Calu3 (cell line): ENCODE results near the gene RFX3. TPM values are rescaled to one million over a fixed set of nuclear protein-coding genes. Genes with fewer than 3 reads are reported as not detected.

Source experiments
- BruUV-seq: library from RNA; stranded (reverse); fragments of 400-500 nt; replicated peaks from 2 replicates; lab custom pipeline; 2021; lab: Mats Ljungman, UMichigan
- CTCF ChIA-PET: fragments of 300-600 bp; sonication (Branson Sonifier 250); formaldehyde crosslinking; loops from one replicate; lab custom pipeline; 2022; ENCODE audit warnings: antibody characterized with exemption; lab: Charles Lee
- DNase-seq: peaks from one replicate; pipeline ENCODE4 v3.0.0; 2022
- H3K27ac Mint-ChIP-seq: one replicate; pipeline ENCODE4 v1.8.0; 2022; ENCODE audit warnings: mixed read lengths; ENCODE audit not compliant: unreplicated experiment
- H3K27me3 Mint-ChIP-seq: one replicate; pipeline ENCODE4 v1.8.0; 2022; ENCODE audit warnings: mixed read lengths; ENCODE audit not compliant: unreplicated experiment
- H3K36me3 Mint-ChIP-seq: one replicate; pipeline ENCODE4 v1.8.0; 2022; ENCODE audit warnings: mild to moderate bottlenecking, moderate library complexity, mixed read lengths; ENCODE audit not compliant: insufficient read depth, unreplicated experiment
- H3K4me1 Mint-ChIP-seq: one replicate; pipeline ENCODE4 v1.8.0; 2022; ENCODE audit warnings: mild to moderate bottlenecking, low read depth, mixed read lengths; ENCODE audit not compliant: unreplicated experiment
- H3K4me3 Mint-ChIP-seq: one replicate; pipeline ENCODE4 v1.8.0; 2022; ENCODE audit warnings: mild to moderate bottlenecking, low read depth, moderate library complexity, mixed read lengths; ENCODE audit not compliant: unreplicated experiment
- H3K9me3 Mint-ChIP-seq: one replicate; pipeline ENCODE4 v1.8.0; 2022; ENCODE audit warnings: low read depth, mixed read lengths; ENCODE audit not compliant: unreplicated experiment
- CTCF ChIP-seq: fragments of 200-600 bp; IDR thresholded peaks from one replicate; pipeline ENCODE4 v1.8.0; 2022; ENCODE audit warnings: antibody characterized with exemption; ENCODE audit not compliant: unreplicated experiment
- intact Hi-C: fragments of 100-400 bp; cut with micrococcal nuclease; formaldehyde crosslinking; loops from one replicate; pipeline ENCODE4 v1.10.0; 2022; ENCODE audit not compliant: unreplicated experiment
- total RNA-seq: library from RNA; stranded (reverse); gene quantifications from 2 replicates; pipeline ENCODE4 v1.2.3, GENCODE V29; 2022

RFX3 gene
- total RNA-seq, 1 experiment from 2014 or later = 10.1 TPM

DNA sequence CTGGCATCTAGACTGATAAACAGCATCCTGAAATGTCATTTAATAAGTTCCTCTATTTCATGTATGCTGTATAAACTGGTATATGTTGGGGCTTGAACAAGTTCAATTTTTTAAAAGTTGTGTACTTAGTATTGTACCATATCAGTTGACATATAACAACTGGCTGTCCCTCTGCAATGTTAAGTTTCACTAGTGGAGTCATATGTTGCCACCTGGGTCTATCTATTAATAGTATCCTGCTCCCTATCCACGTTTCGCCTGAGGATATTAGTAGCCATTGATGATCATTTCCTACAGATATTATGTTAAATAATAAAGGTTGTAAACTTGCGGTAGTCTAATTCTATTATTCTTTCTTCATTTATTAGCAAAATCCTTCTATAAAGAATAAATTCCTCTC, 177.6 kb downstream of the RFX3 start:
- no peak overlapping the region for H3K27ac Mint-ChIP-seq
- no peaks in the 10 kb centered on the region for H3K36me3 Mint-ChIP-seq
- no peak for TF ChIP-seq CTCF
- DNase-seq = no peak
- intact Hi-C loops = no loop called here
- H3K4me3 Mint-ChIP-seq = no peak overlapping the region
- no peaks in the 10 kb centered on the region for H3K4me1 Mint-ChIP-seq
- CTCF ChIA-PET = no interaction called here
- no TSS peak for BruUV-seq
- H3K27me3 Mint-ChIP-seq = no peaks in the 10 kb centered on the region
- no peaks in the 10 kb centered on the region for H3K9me3 Mint-ChIP-seq

DNA sequence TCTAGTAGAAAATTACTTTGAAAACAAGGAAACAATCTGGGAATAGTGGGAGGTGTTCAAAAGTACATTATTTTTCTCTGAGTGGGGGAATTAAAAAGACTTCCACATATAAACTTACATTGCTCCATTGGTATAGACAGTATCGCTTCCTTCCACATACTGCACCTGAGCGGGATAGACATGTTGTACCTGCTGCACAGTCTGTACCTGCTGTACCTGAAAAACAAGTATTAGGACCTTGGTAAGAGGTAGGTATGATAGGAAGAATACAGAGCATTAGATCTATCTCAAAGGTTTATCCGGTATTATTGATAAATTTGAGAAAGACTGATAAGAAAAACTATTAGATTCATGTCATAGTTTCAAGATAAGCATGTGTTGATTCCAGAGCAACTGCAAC, 179.3 kb downstream of the RFX3 start:
- CTCF ChIA-PET = no interaction called here

GRCh38 chr9:3343671-3344070, 182.1 kb downstream of the RFX3 start:
- Mint-ChIP-seq H3K27me3 (no peaks in the 10 kb centered on the region), H3K4me3 (no peak overlapping the region), H3K4me1 (no peaks in the 10 kb centered on the region), H3K36me3 (no peaks in the 10 kb centered on the region), H3K27ac (no peak overlapping the region), H3K9me3 (no peaks in the 10 kb centered on the region)
- no peak for TF ChIP-seq CTCF
- BruUV-seq = no TSS peak
- CTCF ChIA-PET = no interaction called here
- intact Hi-C loops = no loop called here
- no peak for DNase-seq

More for the DNA sequence above, 179.3 kb downstream of the RFX3 start:
- no peaks in the 10 kb centered on the region for H3K9me3 Mint-ChIP-seq
- H3K4me1 Mint-ChIP-seq = no peaks in the 10 kb centered on the region
- no peaks in the 10 kb centered on the region for H3K36me3 Mint-ChIP-seq
- no peak overlapping the region for H3K27ac Mint-ChIP-seq
- no peaks in the 10 kb centered on the region for H3K27me3 Mint-ChIP-seq
- BruUV-seq = no TSS peak
- H3K4me3 Mint-ChIP-seq = no peak overlapping the region
- no peak for TF ChIP-seq CTCF
- intact Hi-C loops = no loop called here
- no peak for DNase-seq

- no peak overlapping the region for H3K4me3 Mint-ChIP-seq
- no peak for DNase-seq
- TF ChIP-seq CTCF = no peak
- no peaks in the 10 kb centered on the region for H3K9me3 Mint-ChIP-seq
- intact Hi-C loops = no loop called here
- no peak overlapping the region for H3K27ac Mint-ChIP-seq
- CTCF ChIA-PET = no interaction called here
- no peaks in the 10 kb centered on the region for H3K27me3 Mint-ChIP-seq
- peaks cover 4% of the 10 kb centered on the region for H3K4me1 Mint-ChIP-seq
- H3K36me3 Mint-ChIP-seq = no peaks in the 10 kb centered on the region
- BruUV-seq = no TSS peak
Measured at GRCh38 chr9:3342159-3342777, 183.5 kb downstream of the RFX3 start.
